GM21526 (cell line): ENCODE results near the gene RABGEF1.
"Not testable (repeated sequence)": the region's sequence is repeated elsewhere in the genome, so short reads cannot be mapped to it uniquely, and the experiment has no call there.

ENCODE experiments used
- ATAC-seq: cut with Tn5 transposase; IDR thresholded peaks from one replicate; pipeline ENCODE4 v1.9.1; 2021; ENCODE audit warnings: moderate library complexity; ENCODE audit not compliant: unreplicated experiment, low FRiP score

The RABGEF1 gene

GRCh38 chr7:66800591-66800990, 60.1 kb downstream of the RABGEF1 start:
- no peak for ATAC-seq

- ATAC-seq: no peak
These were observed 63.5 kb downstream of the RABGEF1 start for GRCh38 chr7:66804001-66804400.

GRCh38 chr7:66807736-66808135, 67.2 kb downstream of the RABGEF1 start:
- no peak for ATAC-seq

DNA sequence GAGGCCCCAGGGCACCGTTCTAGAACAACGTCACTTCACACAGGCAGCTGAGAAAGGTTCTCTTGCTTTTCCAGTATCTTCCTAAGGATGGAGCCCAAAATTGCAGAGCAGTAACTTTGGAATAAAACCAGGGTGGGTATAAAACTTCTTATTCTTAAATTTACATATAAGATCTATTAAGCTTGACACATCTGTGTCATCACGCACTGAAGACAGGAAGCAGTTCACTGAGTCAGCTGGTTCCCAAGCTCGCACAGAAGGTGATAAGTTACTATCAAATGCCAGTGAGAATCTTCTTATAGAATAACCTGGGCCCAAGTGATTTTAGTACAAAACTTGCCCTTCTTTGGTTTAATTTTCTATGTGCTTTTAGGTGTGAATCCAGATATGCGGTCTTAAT, 70.2 kb downstream of the RABGEF1 start:
- ATAC-seq: no peak

- not testable (repeated sequence) for ATAC-seq
These were observed 74.8 kb downstream of the RABGEF1 start for GRCh38 chr7:66815186-66815875.

DNA sequence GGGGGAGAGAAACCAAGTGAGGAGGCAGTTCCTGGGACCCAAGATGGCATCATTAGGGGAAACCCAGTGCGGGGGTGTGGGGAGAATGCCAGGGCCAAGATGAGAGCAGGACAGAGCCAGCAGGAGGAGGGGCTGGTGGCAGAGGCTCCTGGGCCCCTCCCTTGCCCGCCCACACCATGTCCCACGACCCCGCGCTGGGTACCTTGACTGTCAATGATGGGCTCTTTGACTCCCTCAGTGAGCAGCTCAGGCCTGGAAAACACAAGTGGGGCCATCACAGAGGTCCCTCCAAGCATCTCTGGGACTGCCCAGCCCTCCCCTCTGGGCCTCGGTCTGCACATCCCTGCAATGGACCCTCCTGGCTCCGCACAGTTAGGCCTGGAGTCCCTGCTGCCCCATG, 75.4 kb downstream of the RABGEF1 start:
- ATAC-seq: no peak

GRCh38 chr7:66816658-66817057, 76.1 kb downstream of the RABGEF1 start:
- not testable (repeated sequence) for ATAC-seq

- ATAC-seq: not testable (repeated sequence)
These were observed 76.8 kb downstream of the RABGEF1 start for GRCh38 chr7:66817208-66817795.

GRCh38 chr7:66817956-66818355, 77.4 kb downstream of the RABGEF1 start:
- not testable (repeated sequence) for ATAC-seq

- ATAC-seq: no peak
These were observed 83.5 kb downstream of the RABGEF1 start for GRCh38 chr7:66824041-66824440.

GRCh38 chr7:66825538-66825937, 85.0 kb downstream of the RABGEF1 start:
- not testable (repeated sequence) for ATAC-seq

DNA sequence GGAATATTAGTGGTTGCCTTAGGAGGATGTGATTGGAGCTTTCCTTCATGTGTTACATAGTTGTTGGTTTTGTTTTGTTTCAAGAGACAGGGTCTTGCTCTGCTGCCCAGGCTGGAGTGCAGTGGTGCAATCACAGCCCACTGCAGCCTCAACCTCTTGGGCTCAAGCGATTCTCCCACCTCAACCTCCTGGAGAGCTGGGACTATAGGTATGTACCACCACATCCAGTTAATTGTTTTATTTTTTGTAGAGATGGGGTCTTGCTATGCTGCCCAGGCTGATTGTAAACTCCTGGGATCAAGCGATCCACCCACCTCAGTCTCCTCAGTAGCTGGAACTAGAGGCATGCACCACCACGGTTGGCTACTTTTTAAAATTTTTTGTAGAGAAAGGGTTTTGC, 86.1 kb downstream of the RABGEF1 start:
- no peak for ATAC-seq

DNA sequence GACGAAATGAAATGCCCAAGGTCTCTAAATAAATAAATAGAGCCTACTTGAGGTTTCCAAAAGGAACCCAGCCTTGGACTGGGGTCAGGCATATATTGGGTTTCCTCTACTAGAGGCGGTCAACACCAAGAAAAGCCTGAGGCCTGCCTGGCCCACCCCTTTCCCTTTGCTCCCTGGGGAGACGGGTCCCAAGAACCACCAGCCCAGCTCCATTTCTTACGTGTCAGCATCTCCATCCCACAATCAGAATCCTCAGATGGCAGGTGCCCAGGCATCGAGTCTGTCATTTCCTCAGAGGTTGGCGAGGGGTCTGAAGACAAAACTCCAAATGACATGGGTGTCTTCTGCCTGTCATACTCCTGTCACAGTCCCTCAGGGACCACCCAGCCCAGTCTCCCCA, 90.4 kb downstream of the RABGEF1 start:
- ATAC-seq: not testable (repeated sequence)

GRCh38 chr7:66832531-66833351, 92.2 kb downstream of the RABGEF1 start:
- no peak for ATAC-seq

DNA sequence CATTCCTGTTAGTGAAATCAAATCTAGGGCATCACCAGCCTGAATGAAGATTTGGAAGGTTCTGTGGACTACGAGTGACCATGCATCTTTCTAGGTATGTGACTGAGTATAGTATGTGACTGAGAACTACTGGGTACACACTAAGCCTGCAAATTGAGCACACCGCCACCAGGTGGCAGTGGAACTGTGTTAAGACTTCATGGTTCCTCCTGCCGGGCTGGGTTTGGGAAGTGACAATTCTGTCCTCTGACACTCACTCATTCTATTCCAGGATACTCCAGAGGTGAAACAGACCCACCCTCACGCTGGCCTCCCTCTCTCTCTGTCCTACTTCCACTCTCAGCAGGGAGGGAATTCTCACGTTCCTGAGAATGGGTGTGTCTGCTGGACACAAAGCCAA, 96.5 kb downstream of the RABGEF1 start:
- no peak for ATAC-seq

DNA sequence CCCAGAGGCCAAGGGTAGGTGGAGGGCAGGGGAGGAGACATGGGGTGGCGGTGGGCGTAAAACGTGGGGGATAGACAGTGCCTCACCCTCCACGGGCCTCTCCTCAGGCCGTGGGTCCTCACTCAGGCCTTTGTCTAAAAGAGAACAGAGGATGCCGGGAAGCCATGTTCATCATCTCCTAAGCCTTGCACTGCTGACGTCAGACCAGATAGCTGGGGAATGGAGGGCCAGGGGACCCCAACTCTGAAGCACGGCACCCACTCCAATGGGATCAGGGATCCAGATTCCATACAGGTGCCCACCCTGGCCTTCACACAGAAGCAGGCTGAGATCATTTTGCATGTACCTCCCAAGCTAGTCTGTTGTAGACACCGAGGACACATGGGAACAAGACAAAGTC, 97.1 kb downstream of the RABGEF1 start:
- ATAC-seq: no peak

GRCh38 chr7:66839814-66840213, 99.3 kb downstream of the RABGEF1 start:
- ATAC-seq: no peak

GRCh38 chr7:66840316-66840715, 99.8 kb downstream of the RABGEF1 start:
- no peak for ATAC-seq

DNA sequence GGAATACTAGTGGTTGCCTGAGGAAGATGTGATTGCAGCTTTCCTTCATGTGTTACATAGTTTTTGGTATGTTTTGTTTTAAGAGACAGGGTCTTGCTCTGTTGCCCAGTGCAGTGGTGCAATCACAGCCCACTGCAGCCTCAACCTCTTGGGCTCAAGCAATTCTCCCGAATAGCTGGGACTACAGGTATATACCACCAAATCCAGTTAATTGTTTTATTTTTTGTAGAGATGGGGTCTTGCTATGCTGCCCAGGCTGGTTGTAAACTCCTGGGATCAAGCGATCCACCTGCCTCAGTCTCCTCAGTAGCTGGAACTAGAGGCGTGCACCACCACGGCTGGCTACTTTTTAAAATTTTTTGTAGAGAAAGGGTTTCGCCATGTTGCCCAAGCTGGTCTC, 101.4 kb downstream of the RABGEF1 start:
- no peak for ATAC-seq

DNA sequence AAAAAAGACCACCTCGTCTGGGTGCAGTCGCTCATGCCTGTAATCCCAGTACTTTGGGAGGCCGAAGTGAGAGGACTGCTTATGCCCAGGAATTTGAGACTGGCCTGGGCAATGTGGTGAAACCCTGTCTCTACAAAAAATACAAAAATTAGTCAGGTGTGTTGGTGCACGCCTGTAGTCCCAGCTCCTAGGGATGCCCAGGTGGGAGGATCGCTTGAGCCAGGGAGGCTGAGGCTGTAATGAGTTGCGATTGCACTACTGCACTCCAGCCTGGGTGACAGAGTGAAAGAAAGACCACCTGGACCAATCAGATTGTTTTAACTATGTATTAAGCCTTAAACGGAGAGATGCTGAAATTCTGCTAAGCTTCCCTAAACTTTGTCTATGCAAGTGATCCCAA, 103.0 kb downstream of the RABGEF1 start:
- ATAC-seq: not testable (repeated sequence)

- ATAC-seq: peak; percentile 94
These were observed 104.2 kb downstream of the RABGEF1 start for GRCh38 chr7:66844552-66845378.
